CD4-positive, alpha-beta T cell treated with Interleukin-2 at 100 ng/mL for 4 hours (primary cell): ENCODE measurements around the gene EIF3D.

ENCODE experiments used
- DNase-seq: peaks from one replicate; pipeline ENCODE4 v3.0.0-alpha.2; 2020; ENCODE audit warnings: low spot score

Gene EIF3D

GRCh38 chr22:36528795-36529751 is at the start of gene EIF3D:
Gene EIF3D (minus strand): TSS chr22:36529166. CDS start chr22:36526121, 3,045 bp downstream.
- DNase-seq = peak; percentile 99

GRCh38 chr22:36578619-36579018 is 49.7 kb upstream of the EIF3D start:
- DNase-seq = no peak

- no peak for DNase-seq
Observed at GRCh38 chr22:36577019-36577418, 48.1 kb upstream of the EIF3D start.

GRCh38 chr22:36574728-36575127 is 45.8 kb upstream of the EIF3D start:
- DNase-seq = no peak

GRCh38 chr22:36573815-36574363 is 44.9 kb upstream of the EIF3D start:
- no peak for DNase-seq

GRCh38 chr22:36571991-36572390 is 43.0 kb upstream of the EIF3D start:
- no peak for DNase-seq

- no peak for DNase-seq
Observed at GRCh38 chr22:36569999-36570398, 41.0 kb upstream of the EIF3D start.

- DNase-seq = no peak
Observed at GRCh38 chr22:36568846-36569245, 39.9 kb upstream of the EIF3D start.

- no peak for DNase-seq
Observed at GRCh38 chr22:36566720-36567119, 37.8 kb upstream of the EIF3D start.

GRCh38 chr22:36565686-36566085 is 36.7 kb upstream of the EIF3D start:
- DNase-seq = no peak

- no peak for DNase-seq
Observed at GRCh38 chr22:36565159-36565507, 36.2 kb upstream of the EIF3D start.

- no peak for DNase-seq
Observed at GRCh38 chr22:36564422-36565158, 35.6 kb upstream of the EIF3D start.

GRCh38 chr22:36563898-36564297 is 34.9 kb upstream of the EIF3D start:
- no peak for DNase-seq

GRCh38 chr22:36563444-36563843 is 34.5 kb upstream of the EIF3D start:
- no peak for DNase-seq

GRCh38 chr22:36563001-36563400 is 34.0 kb upstream of the EIF3D start:
- DNase-seq = no peak

GRCh38 chr22:36562261-36562835 is 33.4 kb upstream of the EIF3D start:
- DNase-seq = no peak

- DNase-seq = no peak
Observed at GRCh38 chr22:36561291-36561811, 32.4 kb upstream of the EIF3D start.

GRCh38 chr22:36560001-36560400 is 31.0 kb upstream of the EIF3D start:
- DNase-seq = no peak

- no peak for DNase-seq
Observed at GRCh38 chr22:36554098-36554497, 25.1 kb upstream of the EIF3D start.

GRCh38 chr22:36552289-36552688 is 23.3 kb upstream of the EIF3D start:
- no peak for DNase-seq

GRCh38 chr22:36550701-36551495 is 21.9 kb upstream of the EIF3D start:
- DNase-seq = no peak
